ENCODE measurements around the gene AKT2.
A peak's percentile ranks its signal among the peaks of the same experiment; 100 is the strongest.

Gene AKT2

GRCh38 chr19:40217934-40218890 lies 66.9 kb downstream of the AKT2 start, which contains the start of gene TTC9B:
TSS of gene TTC9B (minus strand) at chr19:40218384. CDS start at chr19:40218381, 3 bp downstream.
- Histone ChIP-seq H3K4me1 (ENCODE audit: insufficient read depth, poor library complexity, severe bottlenecking) (no peaks in the 10 kb centered on the region), H3K9me3 (ENCODE audit: severe bottlenecking) (no peaks in the 10 kb centered on the region), H3K27ac (ENCODE audit: poor library complexity, severe bottlenecking) (no peak within 1 kb of the TSS), H3K27me3 (ENCODE audit: insufficient read depth, poor library complexity, severe bottlenecking) (peaks cover 33% of the 10 kb centered on the region), H3K4me3 (ENCODE audit: severe bottlenecking) (no peak within 1 kb of the TSS), H3K36me3 (ENCODE audit: low read depth) (no peaks in the 10 kb centered on the region)
- ATAC-seq (ENCODE audit: low read depth): no peak
- TF ChIP-seq CTCF (IDR thresholded peaks at IDR 0.05; ENCODE audit: poor library complexity, severe bottlenecking): no peak
- no peak for DNase-seq (ENCODE audit: low spot score)

GRCh38 chr19:40217027-40217810 lies 67.9 kb downstream of the AKT2 start:
- Histone ChIP-seq H3K4me3 (ENCODE audit: severe bottlenecking) (no peak overlapping the region), H3K36me3 (ENCODE audit: low read depth) (no peaks in the 10 kb centered on the region), H3K27ac (ENCODE audit: poor library complexity, severe bottlenecking) (no peak overlapping the region), H3K27me3 (ENCODE audit: insufficient read depth, poor library complexity, severe bottlenecking) (peaks cover 33% of the 10 kb centered on the region), H3K4me1 (ENCODE audit: insufficient read depth, poor library complexity, severe bottlenecking) (no peaks in the 10 kb centered on the region), H3K9me3 (ENCODE audit: severe bottlenecking) (no peaks in the 10 kb centered on the region)
- ATAC-seq (ENCODE audit: low read depth) (peak; percentile 66), DNase-seq (ENCODE audit: low spot score) (no peak)
- TF ChIP-seq CTCF (IDR thresholded peaks at IDR 0.05; ENCODE audit: poor library complexity, severe bottlenecking): peak; percentile 54

- H3K36me3 ChIP-seq (ENCODE audit: low read depth): no peaks in the 10 kb centered on the region
- no peak for TF ChIP-seq CTCF (IDR thresholded peaks at IDR 0.05; ENCODE audit: poor library complexity, severe bottlenecking)
- no peak overlapping the region for H3K4me3 ChIP-seq (ENCODE audit: severe bottlenecking)
- no peaks in the 10 kb centered on the region for H3K9me3 ChIP-seq (ENCODE audit: severe bottlenecking)
- no peak overlapping the region for H3K27ac ChIP-seq (ENCODE audit: poor library complexity, severe bottlenecking)
- no peaks in the 10 kb centered on the region for H3K4me1 ChIP-seq (ENCODE audit: insufficient read depth, poor library complexity, severe bottlenecking)
- peaks cover 33% of the 10 kb centered on the region for H3K27me3 ChIP-seq (ENCODE audit: insufficient read depth, poor library complexity, severe bottlenecking)
- no peak for DNase-seq (ENCODE audit: low spot score)
- ATAC-seq (ENCODE audit: low read depth): no peak
Observed at GRCh38 chr19:40216777-40217026, 68.4 kb downstream of the AKT2 start.

GRCh38 chr19:40216013-40216776 lies 69.0 kb downstream of the AKT2 start:
- H3K4me3 ChIP-seq (ENCODE audit: severe bottlenecking): no peak overlapping the region
- no peaks in the 10 kb centered on the region for H3K4me1 ChIP-seq (ENCODE audit: insufficient read depth, poor library complexity, severe bottlenecking)
- H3K9me3 ChIP-seq (ENCODE audit: severe bottlenecking): no peaks in the 10 kb centered on the region
- DNase-seq (ENCODE audit: low spot score) (no peak), ATAC-seq (ENCODE audit: low read depth) (no peak)
- H3K27me3 ChIP-seq (ENCODE audit: insufficient read depth, poor library complexity, severe bottlenecking): peaks cover 33% of the 10 kb centered on the region
- H3K36me3 ChIP-seq (ENCODE audit: low read depth): no peaks in the 10 kb centered on the region
- no peak overlapping the region for H3K27ac ChIP-seq (ENCODE audit: poor library complexity, severe bottlenecking)
- no peak for TF ChIP-seq CTCF (IDR thresholded peaks at IDR 0.05; ENCODE audit: poor library complexity, severe bottlenecking)
